IPS-NIHi7 (cell line): ENCODE measurements around the gene FMN1.

Experiments
- DNase-seq: peaks from one replicate; pipeline ENCODE4 v3.0.0; 2012; ENCODE audit warnings: mixed read lengths; ENCODE audit errors: extremely low spot score

The FMN1 gene

DNA sequence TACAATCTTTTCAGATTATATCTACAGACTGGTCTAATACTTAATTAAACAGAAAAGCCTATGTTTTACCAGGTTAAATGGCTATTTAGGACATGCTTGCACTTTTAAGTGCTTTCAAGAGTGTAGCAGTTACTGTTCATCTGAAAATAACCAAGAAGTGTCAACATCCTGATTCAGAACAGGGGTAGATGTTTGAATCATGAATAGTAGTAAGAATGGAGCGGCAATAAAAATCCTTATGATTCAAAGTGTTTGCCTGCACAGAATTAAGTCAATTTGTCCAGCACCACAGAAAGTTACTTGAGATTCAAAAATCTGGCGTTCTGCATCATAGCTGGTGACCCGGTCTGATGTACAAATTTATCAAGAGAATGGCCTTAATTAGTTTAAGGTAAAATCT is 428.4 kb downstream of the FMN1 start:
- no peak for DNase-seq

DNA sequence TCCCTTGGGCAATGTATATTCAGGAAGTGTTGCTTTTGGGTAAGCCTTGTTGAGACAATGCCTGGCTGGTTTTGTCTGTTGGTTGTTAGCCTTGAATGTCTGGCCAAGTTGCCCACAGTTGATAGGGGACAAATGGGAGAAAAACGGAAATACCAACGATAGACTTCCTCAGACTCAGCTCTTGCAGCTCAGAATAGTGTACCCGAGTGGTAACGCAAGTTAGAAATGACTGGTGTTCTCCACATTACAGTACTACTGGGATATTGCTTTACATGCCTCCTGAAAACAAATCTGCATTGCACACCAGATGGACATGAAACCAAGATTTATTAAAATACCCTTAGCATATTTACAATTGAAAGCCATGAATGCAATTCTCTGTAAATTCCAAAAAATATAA is 429.3 kb downstream of the FMN1 start:
- no peak for DNase-seq

DNA sequence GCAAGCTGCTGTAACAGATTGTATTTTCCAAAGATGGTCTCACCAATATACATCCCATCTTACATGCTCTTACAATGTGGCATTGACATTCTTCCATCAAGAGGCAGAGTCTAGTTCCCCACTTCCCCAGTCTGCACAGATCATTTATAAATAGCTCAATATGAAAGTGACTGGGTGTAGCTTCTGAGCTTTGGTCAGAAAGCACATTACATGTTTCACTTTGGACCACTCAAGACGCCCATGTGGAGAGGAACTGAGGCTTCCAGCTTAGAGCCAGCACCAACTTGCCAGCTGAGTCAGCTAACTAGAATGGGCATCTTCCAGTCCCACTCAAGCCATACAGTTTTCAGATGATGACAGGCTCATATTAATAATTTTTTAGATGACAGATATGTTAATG is 431.2 kb downstream of the FMN1 start:
- no peak for DNase-seq

DNA sequence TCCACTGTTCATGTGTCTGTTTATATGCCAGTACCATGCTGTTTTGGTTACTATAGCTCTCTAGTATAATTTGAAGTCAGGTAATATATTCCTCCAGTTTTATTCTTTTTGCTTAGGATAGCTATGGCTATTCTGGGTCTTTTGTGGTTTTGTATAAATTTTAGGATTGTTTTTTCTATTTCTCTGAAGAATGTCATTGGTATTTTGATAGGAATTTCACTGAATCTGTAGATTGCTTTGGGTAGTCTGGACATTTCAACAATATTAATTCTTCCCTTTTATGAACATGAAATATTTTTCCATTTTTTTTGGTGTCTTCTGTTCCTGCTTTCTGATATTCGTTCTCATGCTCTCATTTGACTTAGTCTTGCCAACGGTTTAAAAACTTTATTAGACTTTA is 437.1 kb downstream of the FMN1 start:
- no peak for DNase-seq

DNA sequence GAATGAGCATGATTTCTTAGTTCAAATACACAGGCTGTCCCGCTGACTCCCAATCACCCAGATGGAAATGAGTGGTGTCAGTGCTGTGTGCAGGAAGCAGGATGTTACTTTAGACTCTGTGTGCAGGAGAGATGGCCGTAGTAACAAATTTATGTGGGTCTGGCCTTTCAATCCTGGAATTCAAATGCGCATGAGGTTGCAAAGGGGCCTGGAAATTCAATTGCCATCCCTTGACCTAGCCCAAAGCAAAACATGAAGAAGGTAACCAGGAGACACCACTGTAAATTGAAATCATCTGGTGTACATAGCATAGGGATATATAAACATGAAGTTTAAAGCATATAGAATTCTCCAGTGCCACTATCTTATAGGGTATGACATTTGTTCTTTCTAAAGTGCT is 443.5 kb downstream of the FMN1 start:
- DNase-seq, result no peak

DNA sequence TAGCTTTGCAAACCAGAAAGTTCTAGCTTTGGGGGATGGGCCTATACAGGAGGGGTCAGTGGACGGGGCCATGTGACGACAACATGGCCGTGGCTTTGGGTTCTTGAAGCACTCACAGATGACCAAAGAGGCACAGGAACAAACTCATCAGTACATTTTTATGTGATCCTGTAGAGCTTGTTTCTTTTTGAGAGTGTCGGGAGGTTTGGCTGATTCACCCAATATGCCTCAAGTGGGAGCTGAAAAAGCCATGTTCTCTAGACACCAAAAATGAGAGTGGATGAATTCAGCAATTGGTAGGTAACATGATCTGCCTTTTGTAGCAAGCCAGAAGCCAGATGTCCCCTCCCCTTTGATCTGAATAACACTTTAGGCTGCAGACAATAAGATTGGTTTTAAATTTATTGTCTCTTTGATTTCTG is 446.6 kb downstream of the FMN1 start:
- no peak for DNase-seq

DNA sequence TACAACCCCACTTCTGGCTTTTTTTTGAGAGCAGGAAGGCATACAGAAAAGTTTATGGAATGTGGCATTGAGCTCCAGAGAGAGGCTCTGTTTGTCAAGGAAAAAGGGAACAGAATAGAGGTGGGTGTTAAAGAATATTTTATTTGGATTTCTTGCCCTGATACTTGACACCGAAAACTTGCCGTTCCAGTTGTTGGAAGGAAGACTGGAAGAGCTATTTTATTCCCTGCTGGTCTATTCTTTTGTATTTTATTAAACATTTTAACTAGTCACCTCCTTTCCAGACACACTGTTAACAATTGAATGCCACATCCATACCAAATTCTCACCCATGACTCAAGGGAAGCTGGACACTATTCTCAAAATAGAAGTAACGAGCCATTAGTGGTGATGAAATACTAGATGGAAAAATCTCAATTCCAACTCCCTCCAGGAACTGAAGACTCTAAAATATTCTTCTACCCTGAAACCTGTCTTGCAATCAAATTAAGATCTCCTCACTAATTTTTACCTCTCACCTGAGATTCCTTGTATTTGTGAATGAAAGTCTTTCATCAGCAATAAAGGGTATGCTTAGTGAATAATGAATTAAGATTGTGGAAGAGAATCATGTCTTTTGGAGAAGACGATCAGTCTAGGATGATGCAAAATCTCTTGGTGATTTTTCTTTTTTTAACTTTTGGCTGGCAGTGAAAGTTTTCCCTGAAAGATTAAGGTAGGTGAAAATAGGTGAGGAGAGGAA is 448.2 kb downstream of the FMN1 start:
- no peak for DNase-seq

DNA sequence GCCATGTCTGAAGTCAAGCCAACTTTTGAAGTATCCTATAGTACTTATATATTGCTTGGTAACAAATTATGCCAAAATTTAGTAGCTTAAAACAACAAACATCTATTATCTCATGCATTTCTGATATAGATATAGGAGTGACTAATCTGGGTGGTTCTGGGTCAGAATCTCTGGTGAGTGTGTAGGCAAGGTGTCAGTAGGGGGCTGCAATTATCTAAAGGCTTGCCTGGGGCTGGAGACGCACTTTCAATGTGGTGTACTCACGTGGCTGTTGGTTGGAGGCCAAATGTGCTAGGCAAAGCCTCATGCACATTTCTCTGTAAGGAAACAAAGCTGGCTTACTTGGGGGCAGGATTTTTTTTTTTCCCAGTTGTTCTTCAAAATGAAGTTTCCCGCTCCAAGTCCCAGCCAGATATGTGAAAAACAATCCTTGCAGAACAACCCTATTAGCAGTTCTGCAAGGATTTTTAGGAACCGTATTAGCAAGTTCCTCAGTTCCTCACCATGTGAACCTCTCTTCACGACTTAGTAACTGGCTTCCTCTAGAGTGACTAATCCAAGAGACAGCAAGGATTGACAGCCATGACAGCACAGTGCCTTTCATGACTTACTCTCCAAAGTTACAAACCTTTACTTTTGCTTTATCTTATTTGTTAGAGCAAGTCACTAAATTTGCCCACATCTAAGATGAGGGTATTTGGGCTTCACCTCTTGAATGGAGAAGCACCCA is 450.9 kb downstream of the FMN1 start:
- DNase-seq, result no peak

DNA sequence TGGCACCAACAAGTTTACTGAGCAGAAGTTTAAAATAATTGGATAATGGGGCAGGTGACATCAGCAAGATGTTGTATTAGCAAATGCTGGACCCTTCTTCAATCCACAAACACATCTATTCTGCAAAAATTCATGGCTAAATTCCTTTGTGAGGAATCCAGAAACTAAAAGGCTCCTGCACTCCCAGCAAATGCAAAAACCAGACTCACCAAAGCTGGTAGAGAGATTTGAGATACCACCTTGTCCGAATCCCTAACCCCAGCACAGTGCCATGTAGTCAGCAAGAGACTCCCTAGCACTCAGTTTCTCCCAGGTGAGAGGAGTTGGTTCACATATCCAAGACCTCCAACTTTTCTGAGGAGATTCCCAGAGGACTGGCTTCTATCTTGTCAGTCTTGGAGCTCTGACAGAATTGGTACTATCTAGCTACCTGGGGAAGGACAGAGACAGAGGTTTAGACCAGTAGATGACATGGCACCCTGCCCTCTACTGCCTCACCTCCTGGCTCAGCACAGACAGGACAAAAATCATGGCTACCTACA is 454.9 kb downstream of the FMN1 start:
- no peak for DNase-seq

DNA sequence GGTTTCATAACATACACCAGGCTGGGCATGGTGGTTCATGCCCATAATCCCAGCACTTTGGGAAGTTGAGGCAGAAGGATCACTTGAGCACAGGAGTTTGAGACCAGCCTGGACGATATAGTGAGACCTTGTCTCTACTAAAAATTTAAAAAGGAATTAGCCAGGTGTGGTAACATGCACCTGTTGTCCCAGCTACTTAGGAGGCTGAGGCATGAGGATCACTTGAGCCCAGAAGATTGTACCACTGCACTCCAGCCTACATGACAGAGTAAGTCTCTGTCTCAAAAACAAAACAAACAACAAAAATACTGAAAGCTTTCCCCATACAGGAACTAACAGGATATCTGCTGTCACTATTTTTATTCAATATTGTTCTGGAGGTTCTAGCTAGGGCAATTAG is 455.8 kb downstream of the FMN1 start:
- DNase-seq, result no peak

DNA sequence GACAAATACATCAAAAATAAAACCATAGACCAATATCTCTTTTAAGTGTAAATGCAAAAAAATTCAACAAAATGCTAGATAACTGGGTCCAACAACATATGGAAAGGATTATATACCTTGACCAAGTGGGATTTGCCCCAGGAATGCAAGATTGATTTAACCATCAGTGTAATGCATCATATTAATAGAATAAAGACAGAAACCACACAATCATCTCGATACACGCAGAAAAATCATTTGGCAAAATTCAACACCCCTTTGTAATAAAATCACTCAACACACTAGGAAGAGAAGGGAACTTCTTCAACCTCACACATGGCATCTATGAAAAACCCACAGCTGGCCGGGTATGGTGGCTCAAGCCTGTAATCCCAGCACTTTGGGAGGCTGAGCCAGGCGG is 457.2 kb downstream of the FMN1 start:
- no peak for DNase-seq

DNA sequence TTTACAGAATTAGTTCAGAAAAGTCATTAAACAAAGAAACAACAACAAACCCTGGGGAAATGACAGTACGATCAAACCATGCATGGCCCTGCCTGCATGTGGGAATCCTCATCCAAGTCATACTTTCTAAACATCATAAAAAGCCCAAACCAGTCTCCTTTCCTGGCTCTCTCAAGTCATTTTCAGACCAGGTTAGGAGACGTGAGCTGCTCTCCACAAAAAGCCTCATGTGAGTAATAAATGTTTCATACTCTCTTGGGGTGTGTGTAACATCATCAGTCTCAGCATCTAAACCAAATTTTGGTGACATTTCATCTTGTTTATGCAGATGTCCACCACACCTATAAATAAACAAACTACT is 457.8 kb downstream of the FMN1 start:
- DNase-seq, result no peak

DNA sequence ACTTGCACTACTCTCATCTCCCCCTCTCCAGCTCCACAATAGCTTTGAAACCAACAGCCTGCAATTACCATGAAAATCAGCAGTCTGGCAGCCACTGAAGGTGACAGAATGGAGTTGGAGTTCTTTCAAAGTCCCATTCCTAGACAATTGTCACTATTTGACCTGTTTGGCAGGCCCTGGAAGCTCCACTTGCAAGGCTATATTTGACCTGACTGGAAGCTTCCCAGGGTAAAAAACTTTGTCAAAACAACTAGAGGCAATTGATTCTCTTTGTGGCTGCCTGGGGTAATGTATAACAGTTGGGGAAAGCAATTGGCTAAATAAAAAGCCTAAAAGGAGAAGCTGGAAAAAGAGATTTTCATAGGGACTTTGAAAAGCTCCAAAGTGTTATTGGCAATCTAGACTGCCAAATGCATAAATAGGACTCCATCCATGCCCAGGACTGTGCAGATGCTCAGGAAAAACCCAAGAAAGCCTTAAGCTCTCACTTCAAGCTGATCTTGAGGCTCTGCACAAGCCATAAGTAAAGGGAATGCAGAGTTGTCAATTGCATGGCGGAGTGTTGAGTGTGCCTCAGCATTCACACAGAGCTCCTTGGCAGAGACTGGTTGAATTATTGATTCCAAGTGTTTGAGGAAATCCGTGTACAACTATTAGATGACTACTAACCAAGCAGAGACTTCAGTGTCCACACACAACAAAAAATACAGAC is 458.4 kb downstream of the FMN1 start:
- no peak for DNase-seq

DNA sequence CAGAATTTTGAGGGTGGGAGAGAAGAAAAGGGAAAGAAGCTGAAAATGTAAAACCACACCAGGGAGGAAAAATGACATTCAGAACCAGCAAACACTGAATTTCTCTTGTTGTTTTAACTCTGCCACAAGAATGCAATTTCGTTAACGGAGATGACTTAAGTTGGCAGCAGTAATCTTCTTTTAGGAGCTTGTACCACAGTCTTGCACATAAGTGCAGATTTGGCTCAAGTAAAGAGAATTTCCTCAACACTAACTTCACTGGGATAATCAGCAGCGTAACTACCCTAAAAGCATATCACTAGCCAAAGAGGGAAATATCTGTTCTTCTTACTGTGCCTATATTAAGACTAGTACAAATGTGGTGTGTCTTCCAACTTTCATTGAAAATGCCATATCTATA is 461.2 kb downstream of the FMN1 start:
- DNase-seq, result no peak

DNA sequence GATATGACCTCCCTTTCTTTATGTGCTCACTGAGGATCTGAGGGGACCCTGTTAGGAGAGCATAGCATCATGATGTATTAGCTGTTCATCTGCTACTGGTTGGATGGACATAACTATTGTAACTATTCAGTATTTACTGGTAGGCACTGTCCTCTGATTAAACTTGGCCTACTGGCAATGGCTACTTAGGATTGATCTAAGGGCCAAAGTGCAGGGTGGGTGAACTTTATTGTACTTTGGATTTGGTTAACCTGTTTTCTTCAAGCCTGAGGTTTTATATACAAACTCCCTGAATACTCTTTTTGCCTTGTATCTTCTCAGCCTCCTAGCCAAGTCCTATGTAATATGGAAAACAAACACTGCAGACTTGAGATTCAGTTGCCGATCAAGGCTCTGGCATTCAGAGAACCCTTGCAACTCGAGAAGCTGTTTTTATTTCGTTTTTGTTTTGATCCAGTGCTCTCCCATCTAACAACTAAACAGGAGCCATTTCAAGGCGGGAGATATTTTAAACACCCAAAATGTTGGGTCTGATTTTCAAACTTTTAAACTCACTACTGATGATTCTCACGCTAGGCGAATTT is 461.8 kb downstream of the FMN1 start:
- no peak for DNase-seq

DNA sequence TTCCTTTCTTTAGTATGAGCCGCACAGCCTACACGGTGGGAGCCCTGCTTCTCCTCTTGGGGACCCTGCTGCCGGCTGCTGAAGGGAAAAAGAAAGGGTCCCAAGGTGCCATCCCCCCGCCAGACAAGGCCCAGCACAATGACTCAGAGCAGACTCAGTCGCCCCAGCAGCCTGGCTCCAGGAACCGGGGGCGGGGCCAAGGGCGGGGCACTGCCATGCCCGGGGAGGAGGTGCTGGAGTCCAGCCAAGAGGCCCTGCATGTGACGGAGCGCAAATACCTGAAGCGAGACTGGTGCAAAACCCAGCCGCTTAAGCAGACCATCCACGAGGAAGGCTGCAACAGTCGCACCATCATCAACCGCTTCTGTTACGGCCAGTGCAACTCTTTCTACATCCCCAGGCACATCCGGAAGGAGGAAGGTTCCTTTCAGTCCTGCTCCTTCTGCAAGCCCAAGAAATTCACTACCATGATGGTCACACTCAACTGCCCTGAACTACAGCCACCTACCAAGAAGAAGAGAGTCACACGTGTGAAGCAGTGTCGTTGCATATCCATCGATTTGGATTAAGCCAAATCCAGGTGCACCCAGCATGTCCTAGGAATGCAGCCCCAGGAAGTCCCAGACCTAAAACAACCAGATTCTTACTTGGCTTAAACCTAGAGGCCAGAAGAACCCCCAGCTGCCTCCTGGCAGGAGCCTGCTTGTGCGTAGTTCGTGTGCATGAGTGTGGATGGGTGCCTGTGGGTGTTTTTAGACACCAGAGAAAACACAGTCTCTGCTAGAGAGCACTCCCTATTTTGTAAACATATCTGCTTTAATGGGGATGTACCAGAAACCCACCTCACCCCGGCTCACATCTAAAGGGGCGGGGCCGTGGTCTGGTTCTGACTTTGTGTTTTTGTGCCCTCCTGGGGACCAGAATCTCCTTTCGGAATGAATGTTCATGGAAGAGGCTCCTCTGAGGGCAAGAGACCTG is 463.5 kb downstream of the FMN1 start:
- peak; percentile 93 for DNase-seq

DNA sequence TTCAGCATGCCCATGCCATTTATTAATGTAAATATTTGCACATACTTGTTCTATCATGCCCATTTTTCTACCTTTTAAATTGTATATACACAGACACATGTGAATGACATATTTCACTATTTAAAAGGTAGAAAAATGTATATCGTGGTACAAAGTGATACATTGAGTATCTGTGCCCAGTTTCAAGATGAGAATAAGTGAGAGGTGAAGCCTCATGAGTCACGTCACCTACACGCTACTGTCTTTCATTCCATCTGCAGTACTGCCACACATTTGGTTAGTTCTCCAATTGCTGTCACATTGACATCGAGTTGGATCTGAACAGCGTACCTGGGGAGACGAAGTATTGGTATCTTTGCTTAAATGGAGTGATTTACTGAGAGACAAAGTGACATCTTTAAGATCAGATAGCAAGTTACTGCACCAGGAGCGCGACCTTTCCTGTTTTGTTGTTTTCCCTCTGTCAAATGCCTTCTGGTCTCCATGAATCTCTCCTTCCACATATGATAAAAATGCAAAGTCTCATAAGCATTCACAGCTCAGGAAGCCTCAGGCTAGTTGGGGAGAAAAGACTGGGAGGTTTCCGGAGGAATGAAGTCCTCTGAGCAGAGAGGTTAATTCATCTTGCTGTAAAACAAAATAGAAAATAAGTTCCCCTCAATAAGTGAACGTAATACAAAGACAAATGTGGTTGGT is 464.7 kb downstream of the FMN1 start:
- no peak for DNase-seq

DNA sequence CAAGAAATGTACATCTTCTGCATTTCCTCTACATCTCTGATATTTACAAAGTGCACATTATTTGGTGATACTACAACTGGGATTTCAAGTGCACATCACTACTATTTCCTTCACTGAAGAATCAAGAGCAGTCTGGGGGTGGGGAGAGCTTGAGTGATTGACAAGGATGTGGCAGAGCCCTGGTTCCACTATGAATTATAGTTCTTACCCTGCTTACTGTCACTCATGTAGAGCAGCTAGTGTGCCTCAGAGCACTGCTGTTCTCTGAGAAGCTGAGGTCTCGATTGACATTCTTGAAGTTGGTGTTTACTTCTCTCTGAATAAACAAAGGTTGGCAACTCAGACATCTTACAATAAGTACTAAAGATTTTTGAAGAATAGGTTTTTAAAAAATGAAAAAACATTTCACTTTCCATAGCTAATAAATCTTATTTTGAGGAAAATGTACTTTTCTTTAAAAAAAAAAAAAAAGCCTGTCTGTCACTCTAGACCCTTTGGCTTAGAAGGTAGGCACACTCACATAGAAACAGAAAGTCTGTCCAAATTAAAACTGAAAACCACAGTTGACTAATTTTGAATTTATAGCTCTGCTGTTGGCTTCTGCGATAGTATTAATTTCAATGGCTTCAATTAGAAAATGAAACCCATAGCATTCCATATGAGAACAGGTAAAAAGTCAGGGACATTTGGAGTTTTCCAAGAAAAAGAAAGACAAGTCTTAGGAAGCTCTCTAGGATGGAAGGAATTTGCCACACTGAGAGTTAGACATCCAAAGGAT is 471.2 kb downstream of the FMN1 start:
- DNase-seq, result no peak

DNA sequence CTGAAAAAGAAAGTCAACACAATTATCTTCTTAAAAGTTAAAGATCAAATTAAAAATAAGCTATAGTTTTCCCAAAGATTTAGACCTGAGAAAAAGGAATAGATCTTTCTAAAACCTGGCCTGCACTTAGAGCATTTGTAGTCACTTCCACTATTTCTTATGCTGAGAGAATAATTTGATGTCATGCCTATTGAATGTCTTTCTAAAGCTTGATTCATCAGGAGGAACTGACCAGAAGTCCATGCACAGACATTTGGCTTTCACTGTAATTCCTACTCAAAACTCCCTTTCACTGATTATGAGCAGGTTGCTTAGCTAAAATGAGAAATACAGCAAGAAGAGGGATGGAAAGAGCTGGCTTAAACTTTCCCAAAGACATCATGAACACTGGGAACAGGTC is 472.4 kb downstream of the FMN1 start:
- no peak for DNase-seq

DNA sequence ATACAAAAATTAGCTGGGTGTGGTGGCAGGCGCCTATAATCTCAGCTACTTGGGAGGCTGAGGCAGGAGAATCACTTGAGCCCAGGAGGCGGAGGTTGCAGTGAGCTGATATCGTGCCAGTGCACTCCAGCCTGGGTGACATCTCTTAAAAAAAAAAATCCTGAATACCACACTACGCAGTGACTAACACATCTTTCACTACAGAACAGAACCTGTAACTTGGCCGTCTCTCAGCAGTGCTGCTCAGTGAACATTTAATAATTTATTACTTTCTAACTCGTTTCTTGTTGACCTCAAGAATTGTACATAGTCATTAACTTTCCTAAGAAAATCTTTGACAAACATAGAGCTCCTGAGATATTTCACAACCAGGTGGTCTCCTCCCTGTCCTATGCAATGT is 472.9 kb downstream of the FMN1 start:
- no peak for DNase-seq
